HepG2 (cell line): ENCODE results near the gene SNAI1. TPM values are rescaled to one million over a fixed set of nuclear protein-coding genes. Genes with fewer than 3 reads are reported as not detected.

Source experiments
- ETV6 ChIP-seq: sonication (generic); formaldehyde crosslinking; conservative IDR thresholded peaks from 2 replicates; pipeline ENCODE4 v1.4.0; 2020; ENCODE audit warnings: missing genetic modification reagents
- MAFG ChIP-seq: sonication (generic); formaldehyde crosslinking; IDR thresholded peaks from 2 replicates; pipeline ENCODE4 v1.5.1; 2020; ENCODE audit warnings: mild to moderate bottlenecking, missing genetic modification reagents
- ZBED4 ChIP-seq: sonication (generic); formaldehyde crosslinking; IDR thresholded peaks from 2 replicates; pipeline ENCODE4 v1.4.0; 2020; ENCODE audit warnings: missing genetic modification reagents, borderline replicate concordance
- ZBTB7A ChIP-seq: sonication (generic); formaldehyde crosslinking; IDR thresholded peaks from 2 replicates; pipeline ENCODE4 v1.8.0; 2022; ENCODE audit warnings: mild to moderate bottlenecking, missing genetic modification reagents
- ZKSCAN1 ChIP-seq: fragments of 150-350 bp; IDR thresholded peaks from 2 replicates; pipeline ENCODE4 v1.6.1; 2014; ENCODE audit warnings: low read length
- ZKSCAN8 ChIP-seq: IDR thresholded peaks from 2 replicates; pipeline ENCODE4 v1.6.1; 2016; ENCODE audit warnings: borderline replicate concordance, missing genetic modification reagents, missing compliant biosample characterization
- ZMYM3 ChIP-seq: sonication (generic); formaldehyde crosslinking; IDR thresholded peaks from 2 replicates; pipeline ENCODE4 v1.5.1; 2020; ENCODE audit warnings: mild to moderate bottlenecking, missing genetic modification reagents
- ZNF121 ChIP-seq: sonication (generic); formaldehyde crosslinking; IDR thresholded peaks from 2 replicates; pipeline ENCODE4 v1.5.0; 2020; ENCODE audit warnings: mild to moderate bottlenecking, missing genetic modification reagents
- ZNF318 ChIP-seq: sonication (generic); formaldehyde crosslinking; IDR thresholded peaks from 2 replicates; pipeline ENCODE4 v1.4.0; 2020; ENCODE audit warnings: mild to moderate bottlenecking, missing genetic modification reagents
- ZNF549 ChIP-seq: sonication (generic); formaldehyde crosslinking; IDR thresholded peaks from 2 replicates; pipeline ENCODE4 v1.5.0; 2020; ENCODE audit warnings: missing genetic modification reagents
- ZNF552 ChIP-seq: sonication (generic); formaldehyde crosslinking; IDR thresholded peaks from 2 replicates; pipeline ENCODE4 v1.9.0; 2022; ENCODE audit warnings: missing genetic modification reagents, mild to moderate bottlenecking, borderline replicate concordance
- ZNF557 ChIP-seq: sonication (generic); formaldehyde crosslinking; IDR thresholded peaks from 2 replicates; pipeline ENCODE4 v1.4.0; 2020; ENCODE audit warnings: missing genetic modification reagents
- ZNF644 ChIP-seq: IDR thresholded peaks from 2 replicates; pipeline ENCODE4 v1.6.1; 2016; ENCODE audit warnings: low read depth
- ZNF678 ChIP-seq: sonication (generic); formaldehyde crosslinking; IDR thresholded peaks from 2 replicates; pipeline ENCODE4 v1.4.0; 2020; ENCODE audit warnings: mild to moderate bottlenecking, missing genetic modification reagents
- ZNF740 ChIP-seq: sonication (generic); formaldehyde crosslinking; IDR thresholded peaks from 2 replicates; pipeline ENCODE4 v1.4.0; 2020; ENCODE audit warnings: missing genetic modification reagents
- polyA plus RNA-seq, 8 experiments: library from polyadenylated mRNA; depleted of rRNA in 3 of 8; stranded (reverse) in 7 of 8; unstranded in 1 of 8; fragments of >200 nt; fragmentation: Illumina TruSeq in 4 of 8; extraction: Trizol in 4 of 8; gene quantifications; 2 replicates each; pipeline versions ENCODE4 v1.2.1 to v1.2.3, GENCODE V29; 2011 to 2016; ENCODE audit warnings: low read depth in 4 of 8, missing spikeins in 1 of 8, mixed read lengths in 1 of 8; ENCODE audit not compliant: insufficient read depth in 1 of 8
- total RNA-seq, 5 experiments: library from RNA; depleted of rRNA; stranded (reverse); fragments of >200 nt; fragmentation: Illumina TruSeq; extraction: Trizol; gene quantifications; 2 replicates each; pipeline ENCODE4 v1.2.3, GENCODE V29; 2016; ENCODE audit warnings: low read depth in 1 of 5

The SNAI1 gene
- total and polyA plus RNA-seq, 2 of the 13 experiments (the other 11 are each of a cell fraction or from before 2014, with no cell fraction given) = 1.3 to 1.4 TPM

- TF ChIP-seq ZNF678 (CRISPR knock-in tag) (no peak), ZNF557 (CRISPR knock-in tag) (0 out of 2 replicates have a peak, but pooled peaks have one; percentile 47), ZNF318 (0 out of 2 replicates have a peak, but pooled peaks have one; percentile 25), ZKSCAN1 (peak; percentile 76), ZNF552 (no peak), ZNF740 (CRISPR knock-in tag) (peak; percentile 88), ZMYM3 (peak; percentile 81), ZKSCAN8 (CRISPR knock-in tag) (peak; percentile 84; the same call in 1 of the 2 replicates), ETV6 (CRISPR knock-in tag) (peak; percentile 67; the same call in 1 of the 2 replicates), MAFG (CRISPR knock-in tag) (no peak), ZNF549 (CRISPR knock-in tag) (no peak), ZBTB7A (CRISPR knock-in tag) (peak; percentile 99), ZNF121 (peak; percentile 84), ZBED4 (CRISPR knock-in tag) (peak; percentile 95), ZNF644 (no peak; the same call in 1 of the 2 replicates)
These were observed 3.5 kb upstream of the SNAI1 start (continued) for GRCh38 chr20:49979030-49979832.
